ENCODE data around the gene DSC1.
"Not testable (repeated sequence)": the region's sequence is repeated elsewhere in the genome, so short reads cannot be mapped to it uniquely, and the experiment has no call there.

Gene DSC1

GRCh38 chr18:31171144-31171839, 8.6 kb upstream of the DSC1 start:
- DNase-seq (ENCODE audit: low spot score): no peak

- DNase-seq (ENCODE audit: low spot score): no peak
These were observed 7.7 kb upstream of the DSC1 start for GRCh38 chr18:31170335-31170734.

GRCh38 chr18:31162419-31162793, 250 bp downstream of the DSC1 start:
- DNase-seq (ENCODE audit: low spot score): no peak

- no peak for DNase-seq (ENCODE audit: low spot score)
These were observed 768 bp downstream of the DSC1 start for GRCh38 chr18:31161757-31162418.

DNA sequence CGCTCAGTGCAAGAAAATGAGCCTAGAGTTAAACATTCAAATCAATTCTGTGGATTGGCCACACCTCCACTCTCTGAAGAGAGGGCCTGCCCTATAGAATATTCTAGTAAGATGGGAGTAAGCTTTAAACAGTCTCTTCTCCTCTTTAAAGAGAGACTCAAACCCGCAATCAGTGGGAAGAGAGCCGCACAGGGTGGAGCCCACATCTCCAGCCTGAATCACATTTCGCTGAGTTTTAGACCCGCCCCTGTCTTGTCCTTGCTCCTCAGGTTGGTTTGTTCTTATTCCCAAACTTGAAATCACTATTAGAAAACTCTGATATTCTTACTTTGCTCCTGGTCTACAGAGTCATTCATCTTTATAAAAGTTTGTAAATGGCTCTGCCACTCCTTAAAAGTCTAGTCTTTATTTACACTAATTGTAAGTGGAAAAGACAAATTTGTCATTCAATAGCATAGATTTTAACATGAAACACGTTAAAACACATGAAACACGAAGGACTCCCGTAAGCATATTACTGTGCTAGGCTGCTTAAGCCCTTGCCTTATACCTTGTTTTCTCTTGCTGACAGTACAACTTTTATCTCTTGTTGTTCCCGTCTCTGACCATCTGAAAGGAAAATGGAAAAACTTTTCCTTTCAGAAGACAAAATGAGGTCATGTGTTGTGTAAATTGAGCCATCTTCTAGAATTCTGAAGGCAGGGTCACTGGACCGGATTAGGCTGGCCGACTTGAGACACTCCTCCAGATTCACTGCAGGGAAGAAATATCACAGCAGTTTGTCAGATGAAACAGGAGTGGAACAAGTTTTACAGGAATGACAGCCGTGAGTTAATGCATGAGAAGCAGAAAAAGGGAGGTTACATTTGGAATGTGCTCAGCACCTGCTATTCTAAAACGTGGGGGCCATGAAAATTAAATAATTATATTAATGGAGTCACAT, 5.6 kb downstream of the DSC1 start:
- no peak for DNase-seq (ENCODE audit: low spot score)

DNA sequence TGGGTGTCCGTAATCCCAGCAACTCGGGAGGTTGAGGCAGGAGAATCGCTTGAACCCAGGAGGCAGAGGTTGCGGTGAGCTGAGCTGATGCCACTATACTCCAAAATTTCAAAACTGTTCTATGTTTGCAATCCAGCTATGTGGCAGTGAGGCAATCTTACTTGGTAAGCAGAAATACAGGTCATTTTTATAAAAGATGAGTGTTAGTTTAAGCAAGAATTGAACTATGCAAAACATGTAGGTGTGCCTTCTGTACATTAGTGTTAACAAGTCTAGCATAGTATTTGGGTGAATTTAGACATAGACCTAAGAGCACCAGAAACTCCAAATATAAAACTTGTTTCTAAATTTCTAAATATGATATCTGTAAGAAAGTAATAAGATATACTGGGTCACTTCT, 7.2 kb downstream of the DSC1 start:
- DNase-seq (ENCODE audit: low spot score): no peak

DNA sequence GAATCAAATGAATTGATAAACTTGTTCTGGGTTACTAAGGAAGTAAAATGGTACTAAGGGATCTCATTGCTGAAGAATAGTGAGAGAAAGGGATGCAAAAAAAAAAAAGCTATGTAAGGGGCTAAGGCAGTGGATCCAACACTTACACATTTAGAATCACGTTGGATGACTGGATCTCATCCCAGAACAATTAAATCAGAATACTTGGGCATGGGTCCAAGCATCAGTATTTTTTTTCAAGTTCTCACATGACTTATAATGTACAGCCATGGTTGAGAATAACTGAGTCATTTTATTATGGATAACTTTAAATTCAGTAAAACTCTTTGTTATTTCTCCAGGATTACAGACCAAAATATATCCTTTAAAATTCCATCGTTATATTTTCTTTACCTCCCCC, 8.5 kb downstream of the DSC1 start:
- DNase-seq (ENCODE audit: low spot score): no peak

GRCh38 chr18:31149351-31149750, 13.3 kb downstream of the DSC1 start:
- no peak for DNase-seq (ENCODE audit: low spot score)

DNA sequence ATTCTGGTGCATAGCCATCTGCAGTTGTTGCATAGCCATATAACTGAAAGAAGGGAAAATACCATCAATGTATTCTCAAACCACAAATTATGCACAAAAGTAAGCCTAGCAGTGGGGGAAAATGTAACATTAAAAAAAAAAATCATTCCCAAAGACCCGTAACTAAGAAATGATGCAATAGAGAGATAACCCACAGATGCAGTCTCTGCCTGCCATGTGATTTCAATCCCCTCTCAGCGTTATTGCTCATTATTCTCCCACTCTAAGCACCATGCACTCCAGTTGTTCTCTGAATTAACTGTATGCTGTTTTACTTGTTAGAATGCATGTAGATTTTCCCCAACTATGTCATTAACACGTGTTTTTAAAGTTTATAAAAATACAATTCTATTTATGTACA, 14.1 kb downstream of the DSC1 start:
- DNase-seq (ENCODE audit: low spot score): no peak

- no peak for DNase-seq (ENCODE audit: low spot score)
These were observed 15.8 kb downstream of the DSC1 start for GRCh38 chr18:31146809-31147208.

DNA sequence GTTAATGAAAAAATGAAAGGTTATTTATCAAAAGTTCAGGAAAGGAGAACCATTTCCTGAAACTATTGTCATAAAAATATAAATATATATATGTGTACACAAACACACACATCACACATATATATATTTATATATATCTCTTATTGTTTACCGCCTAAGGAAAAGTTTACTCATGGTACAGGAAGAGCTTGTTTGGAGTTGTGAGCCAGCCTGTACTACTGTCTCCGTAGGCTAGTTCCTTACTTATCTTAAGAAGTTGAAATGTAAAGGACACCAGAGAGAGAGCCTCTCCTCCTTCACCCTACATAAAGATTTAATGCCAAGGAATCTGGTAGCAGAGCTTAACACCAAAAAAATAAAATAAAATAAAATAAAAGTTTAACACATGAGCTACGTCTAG, 19.6 kb downstream of the DSC1 start:
- DNase-seq (ENCODE audit: low spot score): no peak

DNA sequence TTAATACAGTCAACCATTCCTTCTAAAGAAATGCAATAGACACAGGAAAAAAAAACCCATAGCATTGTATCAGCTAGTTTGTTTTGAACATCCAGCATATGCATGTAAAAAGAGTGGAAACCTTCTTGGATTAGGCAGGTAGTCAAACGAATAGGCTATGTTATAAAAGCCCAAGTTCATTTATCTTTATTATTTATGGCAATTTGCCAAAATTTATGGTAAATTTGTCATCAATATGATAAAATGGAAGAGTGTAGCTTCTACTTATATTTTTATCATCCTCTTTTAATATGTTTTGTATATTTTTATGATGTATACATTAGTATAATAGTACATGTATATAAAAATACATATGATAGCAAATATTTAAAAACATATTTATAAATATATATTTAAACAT, 23.9 kb downstream of the DSC1 start:
- DNase-seq (ENCODE audit: low spot score): no peak

DNA sequence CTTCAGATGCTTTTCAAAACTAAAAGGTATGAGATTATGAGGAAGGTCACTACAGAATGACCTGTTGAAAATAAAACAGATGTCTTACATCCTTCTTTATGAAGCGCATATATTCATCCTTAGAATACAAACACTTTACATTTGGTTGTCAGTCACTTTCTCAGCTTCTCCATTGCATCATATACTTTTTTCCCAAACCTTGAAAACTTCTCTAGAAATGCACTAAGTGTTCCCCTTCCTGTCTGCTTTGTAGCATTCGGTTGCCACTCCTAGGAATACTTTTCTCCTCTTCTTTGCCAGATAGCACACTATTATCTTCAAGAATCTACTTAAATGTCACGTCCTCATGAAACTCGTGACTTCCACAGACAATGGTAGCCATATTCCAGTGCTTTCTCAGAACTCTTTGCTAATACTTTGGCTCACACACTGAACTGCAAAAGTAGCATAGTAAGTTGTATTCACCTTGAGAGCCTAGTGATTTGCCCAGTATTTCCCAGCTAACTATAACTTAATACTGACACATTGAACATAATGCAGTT, 27.6 kb downstream of the DSC1 start:
- no peak for DNase-seq (ENCODE audit: low spot score)

- DNase-seq (ENCODE audit: low spot score): no peak
These were observed 33.1 kb downstream of the DSC1 start for GRCh38 chr18:31129398-31130115.

DNA sequence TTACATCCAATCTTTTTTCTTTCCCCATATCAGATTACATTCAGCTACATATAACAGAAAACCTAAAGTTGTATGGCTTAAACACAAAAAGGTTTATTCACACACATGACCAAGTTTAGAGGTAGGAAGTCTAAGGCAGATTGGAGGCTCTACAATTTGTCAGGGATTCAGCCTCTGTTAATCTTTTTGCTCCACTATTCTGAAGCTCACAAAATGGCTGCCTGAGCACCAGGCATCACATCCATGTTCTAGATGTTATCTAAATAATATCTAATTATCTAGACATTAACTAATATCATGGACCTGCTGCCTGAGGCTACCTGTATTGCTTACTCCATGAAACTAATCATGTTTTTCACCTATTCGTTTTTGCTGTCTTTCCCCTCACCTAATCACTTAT, 36.8 kb downstream of the DSC1 start:
- no peak for DNase-seq (ENCODE audit: low spot score)

DNA sequence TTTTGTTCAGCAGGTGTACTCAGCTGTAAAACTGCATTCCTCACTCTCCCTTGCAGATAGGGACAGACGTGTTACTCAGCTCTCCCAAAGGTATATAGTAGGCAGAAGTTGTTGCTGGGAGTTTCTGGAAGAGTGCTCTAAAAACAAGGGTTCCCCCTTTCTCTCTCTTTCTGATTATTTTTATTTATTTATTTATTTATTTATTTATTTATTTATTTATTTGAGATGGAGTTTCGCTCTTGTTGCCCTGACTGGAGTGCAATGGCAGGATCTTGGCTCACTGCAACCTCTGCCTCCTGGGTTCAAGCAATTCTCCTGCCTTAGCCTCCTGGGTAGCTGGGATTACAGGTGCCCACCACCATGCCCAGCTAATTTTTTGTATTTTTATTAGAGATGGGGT, 39.5 kb downstream of the DSC1 start:
- not testable (repeated sequence) for DNase-seq (ENCODE audit: low spot score)

DNA sequence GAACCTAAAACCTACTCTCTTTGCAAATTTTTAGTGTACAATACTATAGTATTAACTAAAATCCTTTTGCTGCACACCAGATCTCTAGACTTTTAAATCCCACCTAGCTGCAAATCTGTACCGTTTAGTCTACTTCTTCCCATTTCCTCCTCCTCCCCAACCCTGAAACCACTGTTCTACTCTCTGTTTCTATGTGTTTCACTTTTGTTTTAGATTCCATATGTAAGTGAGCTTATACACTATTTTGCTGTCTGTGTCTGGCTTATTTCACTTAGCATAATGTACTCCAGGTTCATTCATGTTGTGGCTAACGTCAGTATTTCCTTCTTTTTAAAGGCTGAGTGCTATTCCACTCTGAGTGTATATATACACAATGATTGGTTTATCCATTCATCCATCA, 42.1 kb downstream of the DSC1 start:
- DNase-seq (ENCODE audit: low spot score): no peak

GRCh38 chr18:31116853-31117595, 45.6 kb downstream of the DSC1 start:
- DNase-seq (ENCODE audit: low spot score): no peak

GRCh38 chr18:31112804-31113203, 49.9 kb downstream of the DSC1 start:
- DNase-seq (ENCODE audit: low spot score): no peak

DNA sequence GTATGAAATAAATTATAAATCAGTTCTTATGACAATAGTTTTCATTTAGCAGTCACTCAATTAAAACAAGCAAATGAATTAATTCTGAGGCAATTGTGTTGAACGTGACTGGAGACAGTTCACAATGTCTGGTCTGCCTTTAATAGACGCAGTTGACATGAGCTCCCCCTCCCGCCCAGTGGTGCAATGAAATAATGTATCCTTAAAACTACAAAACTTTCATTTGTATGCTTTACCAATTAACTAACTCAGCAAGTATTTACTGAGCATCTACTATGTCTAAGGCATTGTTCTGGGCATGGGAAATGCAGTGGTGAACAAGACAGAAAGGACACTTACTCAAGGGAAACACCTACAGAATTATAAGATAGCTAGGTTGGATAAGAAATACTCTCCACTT, 56.9 kb downstream of the DSC1 start:
- no peak for DNase-seq (ENCODE audit: low spot score)

DNA sequence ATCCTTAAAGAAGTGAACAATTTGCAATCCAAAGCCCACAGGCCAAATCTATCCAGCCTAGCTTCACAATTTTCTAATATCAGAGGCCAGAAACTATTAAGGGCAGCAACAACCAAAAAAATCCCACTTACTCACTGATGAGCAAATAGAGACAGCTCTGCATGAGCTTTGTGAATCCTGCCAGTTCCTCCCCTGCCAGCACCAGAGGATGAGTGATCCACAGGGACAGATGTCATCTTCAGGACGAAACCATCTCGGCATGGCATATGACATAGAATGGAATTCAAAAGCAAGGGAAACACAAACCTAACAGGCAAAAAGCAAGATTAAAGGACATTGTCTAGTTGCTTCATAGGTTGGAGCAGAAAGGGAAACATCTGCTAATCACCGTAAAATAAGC, 58.2 kb downstream of the DSC1 start:
- no peak for DNase-seq (ENCODE audit: low spot score)

All from hematopoietic multipotent progenitor cell treated with erythropoietin and hydrocortisone succinate and interleukin-3 and kit ligand, for 17 days (in vitro differentiated cells).